Measurements from ENCODE around the gene CD55.

Gene CD55

DNA sequence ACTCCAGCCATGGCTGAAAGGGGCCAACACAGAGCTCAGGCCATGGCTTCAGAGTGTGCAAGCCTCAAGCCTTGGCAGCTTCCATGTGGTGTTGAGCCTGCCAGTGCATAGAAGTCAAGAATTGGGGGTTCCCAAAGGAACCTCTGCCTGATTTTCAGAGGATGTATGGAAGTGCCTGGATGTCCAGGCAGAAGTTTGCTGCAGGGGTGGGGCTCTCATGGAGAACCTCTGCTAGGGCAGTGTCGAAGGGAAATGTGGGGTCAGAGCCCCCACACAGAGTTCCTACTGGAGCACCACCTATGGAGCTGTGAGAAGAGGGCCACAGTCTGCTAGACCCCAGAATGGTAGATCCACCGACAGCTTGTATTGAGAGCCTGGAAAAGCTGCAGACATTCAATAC lies 29.8 kb upstream of the CD55 start:
- no peak overlapping the region for H3K4me3 ChIP-seq (ENCODE audit: low read depth, low read length)
- TF ChIP-seq, protein P1, sequence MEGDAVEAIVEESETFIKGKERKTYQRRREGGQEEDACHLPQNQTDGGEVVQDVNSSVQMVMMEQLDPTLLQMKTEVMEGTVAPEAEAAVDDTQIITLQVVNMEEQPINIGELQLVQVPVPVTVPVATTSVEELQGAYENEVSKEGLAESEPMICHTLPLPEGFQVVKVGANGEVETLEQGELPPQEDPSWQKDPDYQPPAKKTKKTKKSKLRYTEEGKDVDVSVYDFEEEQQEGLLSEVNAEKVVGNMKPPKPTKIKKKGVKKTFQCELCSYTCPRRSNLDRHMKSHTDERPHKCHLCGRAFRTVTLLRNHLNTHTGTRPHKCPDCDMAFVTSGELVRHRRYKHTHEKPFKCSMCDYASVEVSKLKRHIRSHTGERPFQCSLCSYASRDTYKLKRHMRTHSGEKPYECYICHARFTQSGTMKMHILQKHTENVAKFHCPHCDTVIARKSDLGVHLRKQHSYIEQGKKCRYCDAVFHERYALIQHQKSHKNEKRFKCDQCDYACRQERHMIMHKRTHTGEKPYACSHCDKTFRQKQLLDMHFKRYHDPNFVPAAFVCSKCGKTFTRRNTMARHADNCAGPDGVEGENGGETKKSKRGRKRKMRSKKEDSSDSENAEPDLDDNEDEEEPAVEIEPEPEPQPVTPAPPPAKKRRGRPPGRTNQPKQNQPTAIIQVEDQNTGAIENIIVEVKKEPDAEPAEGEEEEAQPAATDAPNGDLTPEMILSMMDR (conservative IDR thresholded peaks at IDR 0.05; ENCODE audit: low read depth, low read length) = no peak
- no peak for DNase-seq (ENCODE audit: low read depth)

DNA sequence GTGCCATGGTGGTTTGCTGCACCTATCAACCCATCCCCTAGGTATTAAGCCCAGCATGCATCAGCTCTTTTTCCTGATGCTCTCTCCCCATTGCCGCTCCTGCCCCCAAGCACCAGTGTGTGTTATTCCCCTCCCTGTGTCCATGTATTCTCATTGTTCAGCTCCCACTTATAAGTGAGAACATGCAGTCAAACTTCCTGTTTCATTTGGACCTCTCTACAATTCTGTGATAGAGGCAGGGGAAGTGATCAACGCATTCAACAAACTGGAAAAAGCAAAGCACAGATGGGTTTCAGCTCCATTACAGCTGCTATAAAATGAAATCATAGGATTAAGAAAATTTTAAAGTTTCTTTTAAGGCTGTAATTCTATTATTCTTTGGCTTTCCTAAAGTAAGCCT lies 23.3 kb upstream of the CD55 start:
- TF ChIP-seq, protein P1 (conservative IDR thresholded peaks at IDR 0.05; ENCODE audit: low read depth, low read length) = no peak
- no peak overlapping the region for H3K4me3 ChIP-seq (ENCODE audit: low read depth, low read length)
- no peak for DNase-seq (ENCODE audit: low read depth)

DNA sequence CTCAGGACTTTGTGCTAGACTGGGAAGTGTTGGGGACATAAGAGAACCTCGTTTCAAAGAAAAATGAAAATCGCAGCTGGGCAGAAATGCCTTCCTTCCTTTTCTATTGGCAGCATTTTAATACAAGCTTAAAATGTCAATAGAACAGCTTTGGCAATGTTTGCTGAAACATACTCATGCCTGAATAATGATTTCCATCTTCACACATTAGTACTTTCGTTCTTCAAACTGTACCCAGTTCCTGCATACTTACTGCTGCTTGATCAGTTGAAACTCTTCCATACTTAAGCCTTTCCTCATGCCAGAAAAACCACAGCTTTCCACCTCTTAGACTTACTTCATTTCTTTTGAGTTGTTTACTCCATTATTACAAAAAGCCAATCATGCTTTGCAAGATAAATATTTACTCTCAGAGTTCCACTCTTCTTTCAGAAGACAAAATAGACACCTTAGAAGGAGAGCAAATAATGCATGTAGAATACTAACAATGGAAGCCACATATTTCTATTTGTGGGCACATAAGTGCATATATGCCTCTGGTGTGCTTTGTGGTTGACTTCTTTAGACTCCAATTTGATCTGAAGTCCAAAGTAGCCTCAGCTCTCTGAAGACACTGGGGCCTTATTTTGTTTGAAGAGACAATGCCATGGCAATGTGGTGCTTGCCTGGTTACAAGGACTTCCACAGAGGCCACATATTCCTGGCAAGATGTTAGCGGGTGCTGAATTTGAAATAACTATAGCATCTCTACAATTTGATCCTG lies 22.7 kb upstream of the CD55 start:
- H3K4me3 ChIP-seq (ENCODE audit: low read depth, low read length) = no peak overlapping the region
- no peak for DNase-seq (ENCODE audit: low read depth)
- TF ChIP-seq, protein P1 (conservative IDR thresholded peaks at IDR 0.05; ENCODE audit: low read depth, low read length) = no peak

DNA sequence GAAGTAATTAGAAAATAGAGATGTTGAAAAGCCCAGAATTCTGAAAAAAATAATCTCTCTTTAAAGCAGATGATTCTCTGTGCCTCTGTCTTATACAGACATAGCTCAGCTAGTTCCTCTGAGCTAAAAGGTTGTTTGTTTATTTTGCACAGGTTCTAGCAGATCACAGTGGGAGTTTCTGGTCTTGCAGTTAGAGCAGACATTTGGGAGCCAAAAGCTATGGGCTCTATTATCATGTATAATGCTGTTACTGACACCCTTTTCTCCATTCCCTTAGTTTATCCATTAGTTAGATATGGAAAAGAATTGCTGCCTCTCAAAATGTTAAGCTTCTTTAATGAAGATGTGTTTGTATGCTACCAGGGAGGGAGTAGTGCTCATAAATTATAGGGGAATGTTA lies 20.5 kb upstream of the CD55 start:
- TF ChIP-seq, protein P1 (conservative IDR thresholded peaks at IDR 0.05; ENCODE audit: low read depth, low read length) = no peak
- peak; percentile 38 for DNase-seq (ENCODE audit: low read depth)
- no peak overlapping the region for H3K4me3 ChIP-seq (ENCODE audit: low read depth, low read length)

DNA sequence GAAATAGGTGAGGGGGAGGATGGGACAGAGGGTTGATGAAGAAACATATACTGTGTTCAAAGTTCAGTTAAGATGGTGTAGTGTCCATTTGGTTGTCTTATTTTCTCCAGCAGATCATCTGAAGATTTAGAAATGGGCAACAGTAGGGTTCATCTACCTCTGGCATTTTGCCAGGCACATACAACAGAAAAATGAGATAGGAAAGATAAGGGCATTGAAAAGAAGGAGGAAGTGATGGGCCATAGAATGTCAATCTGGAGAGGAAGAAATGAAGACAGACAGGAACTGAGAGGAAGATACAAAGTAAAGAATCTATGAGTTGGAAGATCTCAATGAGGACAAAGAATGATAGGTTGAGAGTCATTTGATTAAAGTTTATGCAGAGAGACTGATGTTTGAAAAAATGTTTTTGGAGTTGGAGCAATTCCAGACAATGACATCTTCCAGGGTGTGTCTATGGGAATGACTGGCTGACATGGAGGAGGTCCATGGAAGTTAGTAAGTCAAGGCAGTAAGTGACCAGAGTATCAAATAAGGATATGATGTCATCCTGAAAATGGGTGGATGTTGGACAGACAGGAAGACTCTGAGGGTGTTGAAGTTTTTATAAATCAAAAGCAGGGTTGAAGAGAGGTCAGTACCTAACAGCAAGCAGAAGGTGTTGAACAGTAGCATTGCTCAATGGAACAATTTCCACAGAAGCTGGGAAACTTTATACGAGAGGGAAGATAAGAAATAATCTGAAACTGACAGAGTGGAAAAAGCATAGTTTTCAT lies 18.7 kb upstream of the CD55 start:
- H3K4me3 ChIP-seq (ENCODE audit: low read depth, low read length) = no peak overlapping the region
- peak; percentile 45 for DNase-seq (ENCODE audit: low read depth)
- TF ChIP-seq, protein P1 (conservative IDR thresholded peaks at IDR 0.05; ENCODE audit: low read depth, low read length) = no peak

DNA sequence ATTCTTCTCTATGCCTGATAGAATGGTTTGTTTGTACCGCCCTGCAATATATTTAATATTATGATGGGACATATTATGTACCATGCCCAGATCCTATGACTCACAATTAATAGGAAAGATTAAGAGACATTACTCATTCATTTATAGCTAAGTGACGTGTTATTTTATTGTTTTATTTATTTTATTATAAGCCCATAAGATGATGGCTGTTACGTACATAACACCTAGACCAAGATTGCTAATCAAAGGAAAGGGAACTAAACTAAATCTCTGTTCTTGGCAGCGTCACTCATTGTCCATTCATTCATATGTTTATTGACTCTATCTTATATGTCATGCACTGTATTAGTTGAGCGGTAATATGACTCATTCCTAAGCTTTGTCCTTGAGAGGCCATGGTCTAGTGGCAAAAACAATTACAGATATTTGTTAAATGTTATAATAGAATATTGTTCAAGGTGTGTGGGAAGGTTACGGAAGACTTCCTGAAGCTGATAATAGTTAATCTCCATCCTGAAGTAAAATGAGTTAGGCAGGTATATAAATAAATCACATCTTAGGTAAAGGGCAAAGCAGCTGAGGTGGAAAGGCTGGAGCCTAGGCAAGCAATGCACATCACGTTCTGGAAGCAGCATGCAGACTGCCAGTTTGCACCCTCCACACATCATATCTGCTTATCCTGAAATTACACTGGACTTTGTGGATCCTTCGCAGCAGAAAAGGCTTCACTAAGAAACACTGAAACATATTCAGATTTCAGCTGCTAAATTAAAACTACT lies 16.6 kb upstream of the CD55 start:
- H3K4me3 ChIP-seq (ENCODE audit: low read depth, low read length) = no peak overlapping the region
- TF ChIP-seq, protein P1 (conservative IDR thresholded peaks at IDR 0.05; ENCODE audit: low read depth, low read length) = no peak
- peak; percentile 40 for DNase-seq (ENCODE audit: low read depth)
